CD4-positive, alpha-beta T cell (primary cell): ENCODE data around the gene MTNR1A. TPM values are rescaled to one million over a fixed set of nuclear protein-coding genes. Genes with fewer than 3 reads are reported as not detected.

Experiments
- ATAC-seq: fragments of 200-7000 bp; cut with Tn5 transposase; one replicate; pipeline ENCODE4 v1.10.0; 2022; ENCODE audit warnings: mild to moderate bottlenecking; ENCODE audit not compliant: poor library complexity
- CTCF ChIA-PET: fragments of 350-600 bp; sonication (Branson Sonifier 250); formaldehyde crosslinking; loops from one replicate; lab custom pipeline; 2021; ENCODE audit warnings: antibody characterized with exemption, inconsistent platforms; lab: Charles Lee
- POLR2A ChIA-PET: fragments of 350-600 bp; sonication (Branson Sonifier 250); formaldehyde crosslinking; loops from one replicate; lab custom pipeline; 2021; ENCODE audit warnings: antibody characterized with exemption, inconsistent platforms; lab: Charles Lee
- DNase-seq, 14 experiments: peaks; one replicate each; pipeline ENCODE4 v3.0.0-alpha.2; 2013 to 2020; ENCODE audit warnings: mixed read lengths in 2 of 14
- H3K27ac ChIP-seq, 2 donors: one replicate each; pipeline versions ENCODE4 v1.5.1 to v1.7.0; 2013; ENCODE audit warnings: low read length in 2 of 2, low read depth in 1 of 2, mild to moderate bottlenecking in 1 of 2
- H3K27me3 ChIP-seq, 2 experiments: 1 replicate in 1 of 2; 2 replicates in 1 of 2; pipeline versions ENCODE4 v1.6.1 to v1.7.0; 2013; ENCODE audit warnings: low read length in 2 of 2, control low read depth in 1 of 2, mild to moderate bottlenecking in 1 of 2, moderate library complexity in 1 of 2; ENCODE audit not compliant: insufficient read depth in 2 of 2, control insufficient read depth in 1 of 2
- H3K36me3 ChIP-seq: one replicate; pipeline ENCODE4 v1.6.1; 2013; ENCODE audit warnings: low read length, control low read depth; ENCODE audit not compliant: insufficient read depth
- H3K4me1 ChIP-seq: one replicate; pipeline ENCODE4 v1.6.1; 2013; ENCODE audit warnings: low read length, control low read depth; ENCODE audit not compliant: insufficient read depth
- H3K4me3 ChIP-seq: one replicate; pipeline ENCODE4 v1.5.1; 2013; ENCODE audit warnings: mild to moderate bottlenecking, low read length, moderate library complexity
- H3K9me3 ChIP-seq, 2 experiments: 1 replicate in 1 of 2; 2 replicates in 1 of 2; pipeline versions ENCODE4 v1.6.1 to v1.7.0; 2013; ENCODE audit warnings: low read length in 2 of 2, mild to moderate bottlenecking in 2 of 2, control low read depth in 1 of 2, moderate library complexity in 1 of 2; ENCODE audit not compliant: control insufficient read depth in 1 of 2, insufficient read depth in 1 of 2
- H3K27ac Mint-ChIP-seq: one replicate; pipeline ENCODE4 v1.8.0; 2020; ENCODE audit warnings: mixed read lengths
- H3K27me3 Mint-ChIP-seq: one replicate; pipeline ENCODE4 v1.8.0; 2021; ENCODE audit warnings: mixed read lengths
- H3K36me3 Mint-ChIP-seq: one replicate; pipeline ENCODE4 v1.8.0; 2021; ENCODE audit warnings: low read depth, mixed read lengths
- H3K4me1 Mint-ChIP-seq: one replicate; pipeline ENCODE4 v1.8.0; 2021; ENCODE audit warnings: low read depth, mixed read lengths
- H3K4me3 Mint-ChIP-seq: one replicate; pipeline ENCODE4 v1.8.0; 2020; ENCODE audit warnings: mild to moderate bottlenecking, mixed read lengths
- H3K9me3 Mint-ChIP-seq: one replicate; pipeline ENCODE4 v1.8.0; 2020; ENCODE audit warnings: mixed read lengths
- intact Hi-C, 2 experiments: fragments of 100-400 bp; cut with DNase I in 1 of 2; cut with micrococcal nuclease in 1 of 2; formaldehyde crosslinking; loops; one replicate each; pipeline versions ENCODE4 v1.15.1 to v1.9.0; 2023 to 2025; cut with DNase I, micrococcal nuclease
- total RNA-seq, 174 experiments: library from RNA in 2 of 174; stranded (reverse) in 2 of 174; gene quantifications; one replicate each; pipeline ENCODE4 v1.2.3 and lab custom pipeline; 2021 to 2026
- TF ChIP-seq, protein P1 (sequence below): fragments of 200-600 bp; IDR thresholded peaks from one replicate; pipeline ENCODE4 v1.8.0; 2022; ENCODE audit warnings: antibody characterized with exemption, mild to moderate bottlenecking

Gene MTNR1A
- total RNA-seq, 2 experiments from 2014 or later = not detected

DNA sequence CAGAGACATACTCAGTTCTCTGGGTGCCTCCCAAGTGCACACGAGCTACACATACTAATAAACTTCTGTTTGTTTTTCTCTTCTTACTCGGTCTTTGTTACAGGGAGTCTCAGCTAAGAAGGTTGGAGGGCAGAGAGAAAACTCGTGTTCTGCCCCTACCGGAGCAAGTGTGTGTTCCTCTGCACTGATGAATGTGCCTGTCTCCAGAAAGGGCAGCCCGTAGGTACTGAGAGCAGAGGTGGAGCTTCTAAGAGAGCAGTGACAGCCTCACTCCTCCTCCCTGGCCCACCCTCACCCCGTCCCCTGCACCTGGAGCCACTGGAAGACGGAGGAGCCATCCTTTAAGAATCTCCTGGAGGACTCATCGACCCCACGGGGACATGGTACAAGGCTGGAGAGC, 67.6 kb downstream of the MTNR1A start:
- POLR2A ChIA-PET = no interaction called here
- H3K9me3 Mint-ChIP-seq = peaks cover 9% of the 10 kb centered on the region
- H3K27me3 ChIP-seq = no peaks in the 10 kb centered on the region
- H3K4me3 Mint-ChIP-seq = no peak overlapping the region
- H3K4me1 Mint-ChIP-seq = no peaks in the 10 kb centered on the region
- CTCF ChIA-PET = no interaction called here
- no peak for ATAC-seq
- DNase-seq = no peak
- H3K36me3 ChIP-seq = no peaks in the 10 kb centered on the region
- H3K36me3 Mint-ChIP-seq = no peaks in the 10 kb centered on the region
- no peaks in the 10 kb centered on the region for H3K27me3 Mint-ChIP-seq
- no peaks in the 10 kb centered on the region for H3K4me1 ChIP-seq
- no peak overlapping the region for H3K4me3 ChIP-seq
- intact Hi-C loops = no loop called here
- H3K9me3 ChIP-seq = peaks cover 0 to 35% of the 10 kb centered on the region in 2 experiments
- TF ChIP-seq, protein P1, sequence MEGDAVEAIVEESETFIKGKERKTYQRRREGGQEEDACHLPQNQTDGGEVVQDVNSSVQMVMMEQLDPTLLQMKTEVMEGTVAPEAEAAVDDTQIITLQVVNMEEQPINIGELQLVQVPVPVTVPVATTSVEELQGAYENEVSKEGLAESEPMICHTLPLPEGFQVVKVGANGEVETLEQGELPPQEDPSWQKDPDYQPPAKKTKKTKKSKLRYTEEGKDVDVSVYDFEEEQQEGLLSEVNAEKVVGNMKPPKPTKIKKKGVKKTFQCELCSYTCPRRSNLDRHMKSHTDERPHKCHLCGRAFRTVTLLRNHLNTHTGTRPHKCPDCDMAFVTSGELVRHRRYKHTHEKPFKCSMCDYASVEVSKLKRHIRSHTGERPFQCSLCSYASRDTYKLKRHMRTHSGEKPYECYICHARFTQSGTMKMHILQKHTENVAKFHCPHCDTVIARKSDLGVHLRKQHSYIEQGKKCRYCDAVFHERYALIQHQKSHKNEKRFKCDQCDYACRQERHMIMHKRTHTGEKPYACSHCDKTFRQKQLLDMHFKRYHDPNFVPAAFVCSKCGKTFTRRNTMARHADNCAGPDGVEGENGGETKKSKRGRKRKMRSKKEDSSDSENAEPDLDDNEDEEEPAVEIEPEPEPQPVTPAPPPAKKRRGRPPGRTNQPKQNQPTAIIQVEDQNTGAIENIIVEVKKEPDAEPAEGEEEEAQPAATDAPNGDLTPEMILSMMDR = no peak
- no peak overlapping the region for H3K27ac Mint-ChIP-seq
- no peak overlapping the region for H3K27ac ChIP-seq

DNA sequence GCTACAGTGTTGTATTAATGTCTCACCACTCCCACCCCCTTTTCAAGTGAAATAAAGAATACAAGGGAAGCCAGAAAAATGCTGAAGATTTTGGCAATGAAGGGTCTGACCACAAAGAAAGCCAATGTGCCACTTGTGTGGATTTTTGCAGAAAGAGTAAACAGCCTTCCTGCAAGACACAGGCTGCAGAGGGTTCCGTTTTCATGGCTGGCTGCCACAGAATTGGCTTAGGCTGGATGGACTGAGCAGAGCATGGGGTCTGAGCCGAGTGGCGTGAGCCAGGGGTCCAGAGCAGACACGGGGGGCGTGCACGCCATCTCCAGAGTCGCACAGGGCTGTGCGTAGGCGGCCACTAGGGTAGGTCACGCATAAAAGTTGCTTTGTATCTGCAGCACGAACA, 69.2 kb downstream of the MTNR1A start:
- TF ChIP-seq, protein P1 = no peak
- Mint-ChIP-seq H3K4me1 (no peaks in the 10 kb centered on the region), H3K4me3 (no peak overlapping the region), H3K9me3 (peaks cover 3% of the 10 kb centered on the region), H3K27ac (no peak overlapping the region), H3K27me3 (no peaks in the 10 kb centered on the region), H3K36me3 (no peaks in the 10 kb centered on the region)
- intact Hi-C loops = no loop called here
- POLR2A ChIA-PET = no interaction called here
- peaks cover 0 to 35% of the 10 kb centered on the region in 2 experiments for H3K9me3 ChIP-seq
- ATAC-seq = no peak
- CTCF ChIA-PET = no interaction called here
- no peak overlapping the region for H3K4me3 ChIP-seq
- H3K36me3 ChIP-seq = no peaks in the 10 kb centered on the region
- H3K4me1 ChIP-seq = no peaks in the 10 kb centered on the region
- no peaks in the 10 kb centered on the region for H3K27me3 ChIP-seq
- no peak overlapping the region for H3K27ac ChIP-seq
- no peak for DNase-seq

DNA sequence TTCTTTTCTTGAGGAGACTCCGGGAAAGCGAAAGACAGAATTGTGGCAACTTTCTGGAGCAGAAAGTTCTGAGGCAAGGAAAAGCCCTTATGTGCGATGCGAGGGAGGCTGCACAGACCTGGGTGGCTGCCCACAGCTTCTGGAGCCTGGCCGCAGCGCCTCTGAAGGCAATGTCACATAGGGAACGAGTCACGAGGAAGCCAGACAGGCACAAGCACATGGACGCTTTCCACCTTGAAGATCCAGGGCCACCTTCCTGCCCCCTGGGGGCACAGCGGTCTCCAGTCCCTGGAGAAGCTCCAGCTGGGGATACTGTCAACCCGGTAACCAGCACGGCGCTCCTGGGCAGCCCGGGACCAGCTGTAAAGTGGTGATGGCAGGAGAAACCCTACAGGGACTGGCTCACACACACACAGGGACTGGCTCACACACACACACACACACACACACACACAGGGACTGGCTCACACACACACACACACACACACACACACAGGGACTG, 69.8 kb downstream of the MTNR1A start:
- Mint-ChIP-seq H3K4me1 (no peaks in the 10 kb centered on the region), H3K27ac (no peak overlapping the region), H3K9me3 (peaks cover 3% of the 10 kb centered on the region), H3K4me3 (no peak overlapping the region), H3K27me3 (no peaks in the 10 kb centered on the region), H3K36me3 (no peaks in the 10 kb centered on the region)
- TF ChIP-seq, protein P1 = no peak
- Histone ChIP-seq H3K4me1 (no peaks in the 10 kb centered on the region), H3K9me3 (peaks cover 0 to 35% of the 10 kb centered on the region in 2 experiments), H3K27me3 (no peaks in the 10 kb centered on the region), H3K36me3 (no peaks in the 10 kb centered on the region), H3K27ac (no peak overlapping the region), H3K4me3 (no peak overlapping the region)
- intact Hi-C loops = no loop called here
- ChIA-PET CTCF (no interaction called here), POLR2A (no interaction called here)
- ATAC-seq (no peak), DNase-seq (no peak)
